Fibroblast of peridontal ligament (primary cell): ENCODE data around the gene CHST7.
"Not testable (repeated sequence)": the region's sequence is repeated elsewhere in the genome, so short reads cannot be mapped to it uniquely, and the experiment has no call there.

ENCODE experiments used
- DNase-seq: peaks from one replicate; pipeline ENCODE4 v3.0.0-alpha.2; 2010; ENCODE audit errors: extremely low read depth

CHST7 gene, protein sequence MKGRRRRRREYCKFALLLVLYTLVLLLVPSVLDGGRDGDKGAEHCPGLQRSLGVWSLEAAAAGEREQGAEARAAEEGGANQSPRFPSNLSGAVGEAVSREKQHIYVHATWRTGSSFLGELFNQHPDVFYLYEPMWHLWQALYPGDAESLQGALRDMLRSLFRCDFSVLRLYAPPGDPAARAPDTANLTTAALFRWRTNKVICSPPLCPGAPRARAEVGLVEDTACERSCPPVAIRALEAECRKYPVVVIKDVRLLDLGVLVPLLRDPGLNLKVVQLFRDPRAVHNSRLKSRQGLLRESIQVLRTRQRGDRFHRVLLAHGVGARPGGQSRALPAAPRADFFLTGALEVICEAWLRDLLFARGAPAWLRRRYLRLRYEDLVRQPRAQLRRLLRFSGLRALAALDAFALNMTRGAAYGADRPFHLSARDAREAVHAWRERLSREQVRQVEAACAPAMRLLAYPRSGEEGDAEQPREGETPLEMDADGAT

DNA sequence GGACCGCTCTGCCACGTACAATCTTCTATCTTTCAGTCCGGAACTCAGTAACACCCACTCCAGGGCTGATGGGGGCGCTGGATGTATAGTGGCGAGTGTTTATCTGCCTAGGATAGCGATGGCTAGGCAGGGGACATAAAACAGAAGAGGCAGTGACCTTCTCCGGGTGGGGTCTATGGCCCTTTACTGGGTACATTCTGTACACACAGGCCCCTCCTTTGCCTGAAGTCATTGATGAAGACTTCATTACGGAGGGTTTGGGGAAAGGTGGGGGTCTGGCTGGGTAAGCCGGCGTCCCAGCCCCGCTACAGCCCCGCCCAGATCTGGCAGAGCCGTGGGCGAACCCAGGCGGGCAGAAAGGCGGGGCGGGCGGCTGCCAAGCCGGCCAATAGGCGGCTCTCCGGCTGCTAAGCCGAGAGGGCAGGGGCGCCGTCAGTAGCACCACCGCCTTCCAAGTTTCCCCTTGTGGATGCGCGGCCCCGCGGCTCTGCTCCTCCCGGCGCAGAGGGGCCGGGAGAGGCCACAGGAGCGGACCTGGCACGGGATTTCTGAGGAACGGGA is at the start of gene CHST7:
CHST7 (plus strand) TSS at position 435 of the 561 bp plus-strand sequence. CDS start 167 bp downstream, outside the sequence.
- DNase-seq: peak; percentile 69

DNA sequence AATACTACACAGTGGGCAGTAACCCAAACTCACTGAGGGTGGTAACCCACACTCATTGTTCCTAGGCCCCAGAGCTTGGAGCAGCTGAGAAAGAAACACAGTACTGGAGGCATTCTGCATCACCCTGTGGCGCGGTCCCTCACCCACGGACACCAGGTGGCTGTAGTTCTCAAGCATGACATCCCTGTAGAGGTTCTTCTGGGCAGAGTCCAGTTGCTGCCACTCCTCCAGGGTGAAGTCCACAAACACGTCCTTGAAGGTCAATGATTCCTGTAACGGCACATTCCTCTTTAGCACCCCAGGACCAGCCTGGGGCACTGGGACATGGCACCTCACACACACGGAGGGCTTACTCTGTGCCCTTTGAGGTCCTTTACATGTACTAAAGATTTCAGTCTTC is 44.9 kb upstream of the CHST7 start:
- not testable (repeated sequence) for DNase-seq

DNA sequence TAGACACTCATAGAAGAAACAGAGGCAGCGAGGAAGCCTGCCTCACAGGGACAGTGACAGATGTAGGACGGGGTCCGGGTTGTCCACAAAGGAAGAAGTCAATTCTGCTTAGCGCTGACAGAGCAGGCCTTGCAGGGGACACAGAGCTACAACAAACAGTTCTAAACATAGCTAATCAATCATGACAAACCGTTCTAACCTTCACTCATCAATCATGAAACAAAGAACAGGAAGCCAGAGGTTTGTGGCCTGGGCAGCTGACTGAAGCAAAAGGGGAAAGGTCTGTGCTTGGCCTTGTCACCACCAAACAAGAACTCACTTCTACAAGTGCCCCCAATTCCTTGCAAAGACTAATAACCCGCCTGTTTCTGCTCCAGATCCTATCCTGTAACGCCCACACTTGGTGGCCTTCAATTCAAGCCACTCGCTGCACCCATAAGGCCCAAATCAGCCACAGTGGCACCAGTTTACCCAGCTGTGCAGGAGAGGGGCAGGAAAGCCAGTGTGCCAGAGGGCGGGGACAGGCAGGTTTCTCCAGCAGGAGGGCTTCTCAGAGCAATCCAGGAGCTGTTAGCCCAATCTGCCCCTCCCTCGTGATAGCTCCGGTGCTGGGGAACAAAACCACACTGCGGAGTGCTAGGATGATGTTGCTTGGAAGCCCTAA is 43.7 kb upstream of the CHST7 start:
- DNase-seq: not testable (repeated sequence)

DNA sequence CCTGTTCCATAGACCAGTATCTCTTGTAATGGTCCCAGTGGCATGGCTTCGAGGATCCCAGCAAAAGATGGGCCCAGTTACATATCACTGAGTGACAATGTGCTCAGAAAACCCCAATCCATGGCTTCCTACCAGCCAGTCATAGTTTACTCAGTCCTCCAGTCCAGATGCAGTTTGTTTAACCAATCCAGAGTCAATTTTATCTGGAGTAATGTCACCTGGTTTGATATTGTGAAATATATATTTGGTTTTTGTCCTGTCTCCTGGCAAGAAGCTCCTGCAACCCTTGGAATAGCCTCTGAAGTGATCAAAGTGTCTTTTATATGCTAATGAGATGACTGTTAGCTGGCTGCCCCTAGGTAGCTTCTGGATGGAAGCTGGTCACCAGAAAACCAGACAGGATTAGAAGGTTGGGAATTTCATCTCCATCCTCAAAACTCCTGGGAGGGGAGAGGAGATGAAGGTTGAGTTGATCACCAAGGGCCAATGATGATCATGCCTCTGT is 43.1 kb upstream of the CHST7 start:
- DNase-seq: not testable (repeated sequence)

DNA sequence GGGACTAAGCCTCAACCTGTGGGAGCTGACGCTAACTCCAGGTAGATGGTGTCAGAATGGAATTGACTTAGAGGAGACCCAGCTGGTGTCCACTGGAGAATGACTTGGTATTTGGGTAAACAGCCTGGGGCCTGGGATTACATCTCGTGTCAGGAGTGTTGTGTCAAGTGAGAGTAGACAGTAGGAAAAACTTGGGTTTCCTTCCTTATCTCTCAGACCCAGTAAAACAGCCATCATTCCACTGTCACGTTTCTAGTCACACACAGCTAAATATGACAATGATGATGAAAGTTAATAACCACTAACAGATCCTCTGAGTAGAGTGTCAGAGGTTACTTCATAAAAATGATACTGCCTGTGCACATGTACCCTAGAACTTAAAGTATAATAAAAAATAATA is 42.1 kb upstream of the CHST7 start:
- no peak for DNase-seq

DNA sequence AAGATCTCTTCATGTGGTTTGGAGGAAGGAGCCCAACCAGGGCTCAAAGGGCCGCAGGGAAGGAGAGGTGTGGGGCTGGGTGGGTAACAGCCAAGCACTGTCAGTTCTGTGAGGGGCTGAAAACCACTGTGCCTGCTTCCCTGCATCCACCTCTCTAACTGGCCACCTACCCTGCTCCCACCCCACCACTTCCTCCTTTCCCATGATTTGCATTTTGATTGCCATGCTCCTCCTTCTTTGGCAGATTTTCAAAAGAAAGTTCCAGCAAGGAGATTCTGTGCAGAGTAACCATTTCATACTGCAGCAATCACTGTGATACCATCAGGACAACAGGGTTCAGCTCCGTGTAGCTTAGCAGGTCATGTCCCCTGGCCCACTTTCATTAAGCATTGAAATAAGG is 30.1 kb upstream of the CHST7 start:
- no peak for DNase-seq

DNA sequence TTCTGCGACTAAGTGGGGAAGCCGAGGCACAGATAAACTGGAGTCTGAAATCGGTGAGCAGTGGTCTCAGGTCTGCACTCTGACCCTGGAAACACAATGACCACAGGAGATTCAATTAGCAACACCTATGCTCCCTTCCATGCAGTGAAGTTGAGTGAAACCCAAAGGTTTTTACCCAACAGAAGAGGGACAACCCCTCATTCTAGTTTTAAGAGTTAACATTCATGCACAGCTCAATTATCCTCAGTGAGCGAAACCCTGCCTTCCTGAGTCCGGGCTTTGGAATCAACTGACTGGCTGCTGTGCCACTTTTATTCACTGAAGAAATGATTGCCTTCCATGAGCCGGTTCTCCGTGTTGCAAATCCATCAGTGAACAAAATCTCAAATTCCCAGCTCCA is 29.0 kb upstream of the CHST7 start:
- not testable (repeated sequence) for DNase-seq

DNA sequence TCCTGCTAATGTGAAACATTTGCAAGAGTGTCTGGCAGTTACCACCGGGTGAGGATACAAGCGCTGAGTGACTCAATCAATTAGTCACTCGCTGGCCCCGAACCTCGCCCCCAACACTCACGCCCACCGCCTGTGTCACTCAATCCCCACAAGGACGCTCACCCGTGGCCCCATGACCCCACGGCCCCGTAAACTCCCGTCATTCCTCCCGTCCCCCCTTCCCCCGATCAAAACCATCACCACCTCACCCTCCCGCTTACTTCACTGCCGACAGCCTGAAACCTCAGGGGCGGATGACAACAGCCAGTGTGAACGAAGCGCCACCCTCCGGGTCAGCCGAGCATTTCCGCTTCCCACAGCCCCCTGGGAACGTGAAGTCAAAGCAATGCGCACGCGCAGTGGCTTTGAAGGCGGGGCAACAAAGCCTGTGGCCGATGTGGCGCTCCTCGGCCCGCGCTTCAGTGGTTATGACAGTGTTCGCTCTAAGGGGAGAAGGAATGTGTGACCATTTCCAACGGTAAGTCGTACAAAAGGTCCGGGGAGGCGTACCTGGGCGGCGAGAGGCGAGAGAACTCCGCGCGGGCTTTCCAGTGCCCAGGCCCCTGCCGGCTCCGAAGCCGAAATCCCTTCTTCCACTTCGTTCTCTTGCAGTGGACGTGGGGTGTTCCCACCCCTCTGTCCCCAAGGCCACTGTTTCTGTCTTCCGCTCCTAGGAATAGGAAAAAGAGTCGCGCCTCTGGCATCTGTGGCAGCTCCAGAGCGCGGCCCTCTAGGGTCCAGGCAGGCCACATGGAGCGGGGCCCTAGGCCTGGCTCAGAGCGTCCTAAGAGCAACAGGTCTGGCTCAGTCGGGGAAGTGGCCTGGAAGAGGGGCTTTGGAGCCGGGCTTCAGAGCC is 28.2 kb upstream of the CHST7 start, which contains the start of gene ZNF674:
ZNF674 (minus strand) TSS at position 311 of the 895 bp plus-strand sequence. CDS start 3,334 bp downstream, outside the sequence.
- peak; percentile 90 for DNase-seq

DNA sequence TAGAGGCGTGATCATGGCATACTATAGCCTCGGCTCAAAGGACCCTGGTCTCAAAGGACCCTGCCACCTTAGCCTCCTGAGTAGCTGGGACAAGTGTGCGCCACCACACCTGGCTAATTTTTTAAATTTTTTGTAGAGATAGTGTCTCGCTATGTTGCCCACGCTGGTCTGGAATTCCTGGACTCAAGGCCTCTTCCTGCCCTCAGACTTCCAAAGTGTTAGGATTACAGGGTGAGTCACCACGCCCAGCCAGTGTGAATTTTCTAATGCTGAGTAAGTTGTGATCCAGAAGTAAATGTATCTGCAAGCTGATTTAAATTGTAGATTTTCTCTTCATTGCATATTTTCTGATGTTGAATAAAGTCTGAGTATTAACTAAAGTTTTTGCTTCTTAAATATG is 25.7 kb upstream of the CHST7 start:
- peak; percentile 71 for DNase-seq

DNA sequence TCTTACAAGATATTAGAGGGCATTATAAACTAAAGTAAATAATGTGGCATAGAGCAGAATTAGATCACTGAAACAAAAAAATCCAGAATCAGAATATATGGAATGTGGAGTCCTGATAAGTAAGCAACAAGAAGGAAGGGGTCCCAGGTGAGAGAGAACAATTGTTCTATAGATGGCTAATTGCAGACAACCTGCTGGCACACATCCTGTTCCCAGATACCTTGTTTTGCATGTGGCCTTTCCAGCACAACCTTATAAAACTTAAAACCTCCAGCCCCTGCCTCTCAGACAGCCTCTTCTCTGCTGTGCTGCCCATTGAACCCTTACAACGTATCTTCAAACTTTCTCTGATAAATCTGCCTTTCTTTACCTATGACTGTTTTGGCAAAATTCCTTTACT is 23.7 kb upstream of the CHST7 start:
- DNase-seq: no peak

DNA sequence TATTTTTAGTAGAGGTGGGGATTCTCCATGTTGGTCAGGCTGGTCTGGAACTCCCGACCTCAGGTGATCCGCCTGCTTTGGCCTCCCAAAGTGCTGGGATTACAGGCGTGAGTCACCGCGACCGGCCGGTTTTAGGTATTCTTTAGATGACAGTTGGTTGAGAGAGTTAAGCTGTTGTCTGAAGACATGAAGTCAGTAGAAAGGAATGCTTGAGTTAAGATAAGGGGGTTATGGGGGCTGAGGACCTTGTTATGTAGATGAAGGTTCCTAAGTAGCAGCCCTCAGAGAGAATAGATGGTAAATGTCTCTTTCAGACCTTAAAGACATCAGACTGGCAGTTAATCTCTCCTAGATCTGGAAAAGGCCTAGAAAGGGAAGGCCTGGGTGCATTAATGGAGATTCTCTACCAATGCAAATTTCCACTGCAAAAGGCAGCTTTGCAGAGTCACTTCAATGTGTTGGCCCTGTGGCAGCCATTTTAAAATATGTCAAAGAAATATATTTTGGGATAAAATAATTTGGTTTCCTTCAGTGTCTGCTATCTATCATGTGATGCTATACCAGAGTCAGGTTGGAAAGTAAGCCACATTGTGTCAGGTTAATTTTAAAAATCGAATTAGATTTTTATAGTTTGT is 22.0 kb upstream of the CHST7 start:
- DNase-seq: no peak

DNA sequence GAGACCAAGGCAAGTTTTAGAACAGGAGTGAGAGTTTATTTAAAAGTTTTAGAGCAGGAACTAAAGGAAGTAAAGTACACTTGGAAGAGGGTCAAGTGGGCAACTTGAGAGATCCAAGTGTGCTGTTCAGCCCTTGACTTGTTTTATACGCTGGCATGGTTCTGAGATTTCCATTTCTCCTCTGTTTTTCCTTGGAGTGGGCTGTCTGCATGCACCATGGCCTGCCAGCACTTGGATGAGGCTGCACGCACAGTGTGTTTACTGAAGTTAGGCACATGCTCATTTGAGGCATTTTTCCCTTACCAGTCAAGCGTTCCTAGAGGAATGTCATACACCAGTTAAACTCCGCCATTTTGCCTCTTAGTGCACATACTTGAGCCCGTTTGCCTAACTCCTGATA is 19.6 kb upstream of the CHST7 start:
- no peak for DNase-seq

DNA sequence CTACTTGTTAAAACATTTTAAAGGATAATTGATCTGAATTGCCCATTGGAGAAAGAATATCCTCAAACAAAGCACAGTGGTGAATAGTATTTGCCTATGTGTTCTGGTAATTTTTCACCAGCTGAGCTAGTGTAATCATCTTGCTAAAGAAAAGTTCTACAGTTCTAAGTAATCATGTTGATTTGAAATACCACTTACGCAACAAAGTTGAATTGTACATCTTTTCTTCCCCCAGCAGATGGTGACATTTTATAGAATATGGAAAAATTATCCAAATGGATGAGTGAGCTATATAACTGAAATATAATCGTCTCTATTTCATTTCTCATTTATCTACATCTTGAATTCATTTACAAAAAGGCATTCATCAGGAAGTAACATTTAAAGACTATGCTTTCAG is 18.6 kb upstream of the CHST7 start:
- peak; percentile 83 for DNase-seq

DNA sequence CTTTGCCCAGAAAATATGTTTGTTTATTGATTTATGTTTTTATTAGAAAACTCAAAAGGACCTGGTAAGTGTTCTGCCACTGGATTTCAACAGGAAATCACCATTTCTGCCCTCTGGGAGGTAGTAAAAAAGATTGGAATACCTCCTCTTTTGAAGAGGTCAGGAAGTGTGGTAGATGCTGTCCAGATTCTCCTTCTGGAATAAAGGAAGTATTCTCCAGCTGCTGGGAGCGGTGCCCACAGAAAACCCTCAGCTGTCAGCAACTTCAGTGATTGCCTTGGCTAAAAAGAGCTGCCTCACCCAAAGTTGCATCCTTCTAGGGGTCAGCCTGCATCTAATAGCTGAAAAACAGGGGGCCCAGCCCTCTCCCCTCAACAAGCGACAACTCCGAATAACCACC is 14.5 kb upstream of the CHST7 start:
- no peak for DNase-seq

DNA sequence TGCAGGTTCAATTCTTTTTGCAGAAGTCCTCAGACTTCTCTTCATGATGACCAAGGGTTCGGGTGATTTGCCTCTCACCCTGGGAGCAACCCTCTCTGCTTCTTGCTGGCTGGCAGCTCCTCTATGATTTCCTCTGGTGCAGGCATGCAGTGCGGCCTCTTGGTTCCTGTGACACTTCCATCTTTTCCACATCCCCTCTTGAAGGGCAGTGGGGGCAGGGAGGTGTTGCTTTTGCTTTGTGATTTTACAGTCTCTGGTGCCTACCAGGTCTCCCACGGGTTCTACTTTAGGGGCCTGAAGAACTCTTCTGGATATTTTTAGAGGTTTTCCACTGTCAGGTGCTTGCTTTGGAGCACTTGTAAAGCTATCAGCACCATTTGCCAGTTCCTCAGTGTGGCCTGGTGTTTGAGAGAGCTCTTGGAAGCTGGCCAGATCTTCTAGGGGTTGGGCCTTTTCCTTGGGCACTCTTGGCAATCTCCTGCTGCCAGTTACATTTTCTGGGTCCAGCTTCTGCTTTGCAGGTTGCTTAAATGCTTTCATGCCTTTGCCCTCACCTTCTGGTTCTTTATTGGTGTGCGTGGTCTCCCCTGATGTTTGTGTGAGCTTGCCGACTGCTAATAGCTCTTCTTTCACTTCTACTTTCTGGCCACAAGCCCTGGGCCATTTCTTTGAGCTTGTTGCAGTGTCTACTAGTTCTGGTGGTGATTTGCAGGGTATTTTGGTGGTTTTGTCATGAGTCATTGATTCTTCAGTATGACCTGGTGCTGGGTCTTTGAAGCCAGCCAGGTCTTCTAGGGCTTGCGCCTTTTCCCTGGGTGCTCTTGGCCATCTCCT is 11.5 kb upstream of the CHST7 start:
- no peak for DNase-seq

DNA sequence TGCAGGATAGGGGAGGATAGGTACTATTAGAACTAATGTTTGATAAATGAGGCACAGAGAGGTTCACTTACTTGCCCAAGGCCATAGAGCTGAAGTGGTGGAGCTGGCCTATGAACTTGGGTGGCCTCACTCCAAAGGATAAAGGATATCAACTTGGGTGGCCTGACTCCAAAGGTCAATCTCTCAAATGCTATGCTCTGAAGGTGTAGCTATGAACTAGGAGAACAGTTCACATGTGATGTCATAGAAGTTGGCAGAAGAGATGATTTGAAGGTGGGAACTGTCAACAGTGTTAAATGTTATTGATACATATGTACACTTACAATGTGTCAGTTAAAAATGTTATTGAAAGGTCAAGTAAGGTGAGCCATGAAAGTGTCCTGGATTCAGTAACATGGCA is 6.2 kb upstream of the CHST7 start:
- DNase-seq: no peak

DNA sequence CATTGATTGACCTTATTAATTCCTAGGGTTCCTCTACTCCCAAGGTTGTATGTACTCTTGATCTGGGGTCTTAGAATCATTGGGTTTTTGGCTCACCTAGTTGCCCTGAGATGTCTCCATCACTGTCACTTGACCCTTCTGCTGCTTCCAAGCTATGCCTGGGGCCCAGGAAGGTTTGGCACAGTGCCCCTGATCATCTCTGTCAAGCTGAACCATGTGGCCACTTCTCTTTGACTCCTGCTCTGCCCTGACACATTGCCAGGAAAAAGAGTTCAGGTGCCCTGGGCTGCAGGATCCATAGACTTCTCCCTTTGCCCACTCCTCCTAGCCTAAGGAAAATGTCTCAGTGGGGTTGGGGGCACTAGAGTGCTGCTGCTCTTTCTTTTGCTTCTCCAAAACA is 3.9 kb upstream of the CHST7 start:
- DNase-seq: no peak

DNA sequence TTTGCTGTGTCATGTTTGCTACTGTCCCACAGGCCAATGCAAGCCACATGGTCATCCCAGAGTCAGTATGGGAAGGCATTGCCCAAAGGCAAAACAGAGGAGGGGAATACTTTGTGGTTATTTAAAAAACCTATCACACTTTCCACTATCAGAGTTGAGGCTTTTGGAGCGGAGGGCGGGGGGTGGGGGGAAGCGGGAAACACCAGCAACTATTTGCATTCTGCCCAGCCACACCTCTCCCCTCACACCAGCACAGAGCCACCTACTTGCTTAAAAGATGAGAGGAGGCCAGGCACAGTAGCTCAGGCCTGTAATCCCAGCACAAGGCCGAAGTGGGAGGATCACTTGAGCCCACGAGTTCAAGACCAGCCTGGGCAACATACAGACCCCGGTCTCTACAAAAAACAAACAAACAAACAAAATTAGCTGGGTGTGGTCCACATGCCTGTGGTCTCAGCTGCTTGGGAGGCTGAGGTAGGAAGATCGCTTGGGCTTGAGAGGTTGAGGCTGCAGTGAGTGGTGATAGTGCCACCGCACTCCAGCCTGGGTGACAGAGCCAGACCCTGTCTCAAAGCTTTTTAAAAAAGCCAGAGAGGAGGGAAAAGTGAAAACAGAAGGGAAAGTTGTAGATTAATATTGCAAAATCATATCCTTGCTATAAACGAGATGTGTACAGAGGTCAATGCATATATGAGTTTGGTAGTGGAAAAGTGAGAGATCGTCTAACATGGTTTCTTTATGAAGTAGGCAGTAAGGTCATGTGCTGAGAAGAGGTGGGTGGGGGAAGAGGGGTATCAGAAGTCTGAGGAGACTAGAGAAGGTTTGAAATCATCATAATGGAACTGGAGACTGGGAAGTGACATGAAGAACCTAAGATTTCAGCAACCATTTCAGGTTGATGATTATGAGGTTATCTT is 1.9 kb upstream of the CHST7 start:
- DNase-seq: no peak

DNA sequence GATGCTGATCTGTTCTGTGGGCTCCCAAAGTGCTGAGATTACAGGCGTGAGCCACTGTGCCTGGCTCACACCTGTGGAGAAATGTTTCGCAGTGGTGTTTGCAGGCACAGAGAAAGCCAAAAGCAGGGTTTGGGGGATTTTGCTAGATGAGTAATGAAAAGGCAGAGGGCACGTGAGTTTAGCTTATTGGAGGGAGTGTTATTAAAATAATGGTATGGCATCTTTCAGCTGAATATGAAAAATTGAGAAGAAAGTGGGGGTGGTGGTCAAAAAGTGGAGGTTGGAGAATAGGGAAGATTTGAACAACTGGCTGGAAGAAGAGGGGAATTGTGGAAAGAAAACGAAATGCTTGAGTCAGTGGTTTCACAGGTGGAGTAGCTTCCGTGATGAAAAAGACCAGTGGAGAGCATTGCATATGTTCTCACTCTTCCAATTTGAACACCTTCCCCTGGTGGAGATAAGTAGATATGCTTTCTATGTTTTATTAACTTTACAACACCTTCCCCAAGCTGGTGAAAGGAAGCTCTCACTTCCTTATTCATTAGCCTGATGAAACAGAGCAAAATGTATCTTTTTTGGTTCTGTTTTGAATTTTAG is 1.1 kb upstream of the CHST7 start:
- no peak for DNase-seq
